Heart right ventricle (tissue), 16 donors: ENCODE measurements around the gene APOO. TPM values are rescaled to one million over a fixed set of nuclear protein-coding genes. Genes with fewer than 3 reads are reported as not detected.

Experiments used
- ATAC-seq, 8 donors: fragments of 200-7000 bp; cut with Tn5 transposase; one replicate each; pipeline ENCODE4 v1.9.1; 2020; ENCODE audit warnings: mild to moderate bottlenecking in 8 of 8, moderate library complexity in 8 of 8, moderate number of reproducible peaks in 1 of 8
- DNase-seq, 2 donors: peaks; one replicate each; pipeline ENCODE4 v3.0.0-alpha.2; 2020
- H3K27ac ChIP-seq, 10 donors: fragments of 200-600 bp; sonication (generic) in 2 of 10; one replicate each; pipeline versions ENCODE4 v1.5.0 to v1.8.0; 2020 to 2022; ENCODE audit warnings: mild to moderate bottlenecking in 3 of 10
- H3K27me3 ChIP-seq, 7 donors: fragments of 200-600 bp; one replicate each; pipeline ENCODE4 v1.8.0; 2021 to 2022; ENCODE audit warnings: mild to moderate bottlenecking in 2 of 7
- H3K36me3 ChIP-seq, 9 donors: fragments of 200-600 bp; sonication (generic) in 1 of 9; one replicate each; pipeline versions ENCODE4 v1.5.0 to v1.8.0; 2020 to 2022; ENCODE audit warnings: mild to moderate bottlenecking in 2 of 9
- H3K4me1 ChIP-seq, 9 donors: fragments of 200-600 bp; sonication (generic) in 1 of 9; one replicate each; pipeline versions ENCODE4 v1.5.0 to v1.8.0; 2020 to 2022; ENCODE audit warnings: mild to moderate bottlenecking in 4 of 9
- H3K4me3 ChIP-seq, 10 donors: fragments of 200-600 bp; sonication (generic) in 2 of 10; one replicate each; pipeline versions ENCODE4 v1.5.0 to v1.8.0; 2020 to 2022; ENCODE audit warnings: mild to moderate bottlenecking in 7 of 10, moderate library complexity in 2 of 10
- H3K9me3 ChIP-seq, 11 donors: fragments of 200-600 bp in 10 of 11; sonication (generic) in 2 of 11; one replicate each; pipeline versions ENCODE4 v1.5.0 to v1.8.0; 2013 to 2022; ENCODE audit warnings: mild to moderate bottlenecking in 2 of 11, control low read depth in 1 of 11, moderate library complexity in 1 of 11
- CTCF ChIP-seq, 9 donors: fragments of 200-600 bp; sonication (generic) in 2 of 9; IDR thresholded peaks; one replicate each; pipeline versions ENCODE4 v1.5.0 to v1.8.0; 2021 to 2022; ENCODE audit warnings: antibody characterized with exemption in 9 of 9, mild to moderate bottlenecking in 5 of 9, moderate library complexity in 1 of 9
- WGBS, 2 donors: extraction: QIAGEN DNeasy Blood & Tissue Kit; methylation state at CpG; one replicate each; pipeline ENCODE4 v1.1.7; 2013; ENCODE audit warnings: inconsistent platforms in 1 of 2; 5-methylcytosine and 5-hydroxymethylcytosine counted together
- intact Hi-C, 10 donors: fragments of 100-400 bp; cut with DNase I; formaldehyde crosslinking; loops; one replicate each; pipeline versions ENCODE4 v1.11.1 to v1.14.2; 2022
- polyA plus RNA-seq, 2 donors: library from polyadenylated mRNA; stranded (reverse); fragments of 200-250 nt; gene quantifications; one replicate each; pipeline ENCODE4 v1.2.3, GENCODE V29; 2013
- total RNA-seq, 10 donors: library from RNA; stranded (reverse); fragmentation: NEBNext Ultra II Directional in 3 of 10; extraction: Animal tissue kit (Norgen Biotek cat#: 25700) in 3 of 10; gene quantifications; one replicate each; pipeline versions ENCODE4 v1.2.1 to v1.2.4, GENCODE V29; 2021 to 2023
- donor health status: Arrhythmogenic right ventricular cardiomyopathy.
- donor health status: ischemic (EF 13 %, LVEDD 7.1; RV severe dilation, severe dysfunction).
- donor health status: healthy with polysubstance abuse.
- donor health status: DM: no; HTN: yes; CAD: no.
- donor health status: DM: no; HTN: no; CAD: no.
- donor health status: ischemic (EF 25% LVEDD 6.9; RV normal size, moderate dysfunction).
- donor health status: ischemic (EF 25% LVEDD 5.7; RV mildly dilated, moderate dysfunction).
- donor health status: healthy.
- donor health status: DM: yes; HTN: yes; CAD: no.
- donor health status: Ischemic cardiomyopathy.
- donor health status: ischemic (EF 35%, LVEDD 5.7; RV mildly dilated, moderate dysfunction).
- donor health status: nonischemic (EF 11% LVEDD 7.7; RV severe dilation, severe dysfunction).
- donor health status: DM: yes; HTN: yes; CAD: no.
- donor health status: PGD.
- donor health status: ischemic (EF 29% LVEDD 5.4; RV normal size, mild dysfunction).
- donor health status: nonischemic (EF 23%, LVEDD 6.1; RV moderate dilation, normal function).

APOO gene
- total and polyA plus RNA-seq, 12 donors, result 60.9 to 132 (median 102) TPM

DNA sequence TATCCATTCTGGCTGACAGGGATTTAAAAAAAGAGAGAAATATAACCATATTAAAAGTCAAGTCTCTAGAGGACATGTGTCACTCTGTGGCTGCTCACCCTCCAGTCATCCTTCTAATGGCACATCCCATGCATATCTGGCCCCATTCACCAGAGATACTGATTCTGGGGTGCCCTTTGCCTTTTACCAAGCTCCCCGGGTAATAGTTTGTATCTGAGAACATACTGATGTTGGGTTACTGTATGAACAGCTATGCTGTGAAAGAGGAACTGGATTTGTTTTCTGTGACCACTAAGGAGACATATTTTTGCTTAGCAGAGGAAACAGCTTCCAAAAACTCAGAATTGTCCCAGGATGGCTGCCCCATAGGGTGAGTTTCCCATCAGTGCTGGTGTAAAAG lies 68.8 kb downstream of the APOO start:
- ATAC-seq, result peak in 1 of 8 donors; percentile 17
- TF ChIP-seq CTCF (IDR thresholded peaks at IDR 0.05), result no peak
- 75 to 80% methylated on average over 1 of the region's 1 CpG for WGBS, 2 donors
- DNase-seq, result no peak
- Histone ChIP-seq H3K36me3 (no peaks in the 10 kb centered on the region), H3K4me3 (no peak overlapping the region), H3K27ac (peak overlapping the region in 1 of 10 donors; percentile 58), H3K4me1 (peaks cover 0 to 5% (median 0%) of the 10 kb centered on the region in 9 donors), H3K9me3 (no peaks in the 10 kb centered on the region), H3K27me3 (peaks cover 0 to 7% (median 0%) of the 10 kb centered on the region in 7 donors)
- intact Hi-C loops, result no loop called here

GRCh38 chrX:23832721-23833120 lies 75.0 kb downstream of the APOO start:
- Histone ChIP-seq H3K27ac (no peak overlapping the region), H3K4me3 (no peak overlapping the region), H3K27me3 (no peaks in the 10 kb centered on the region), H3K36me3 (no peaks in the 10 kb centered on the region), H3K4me1 (no peaks in the 10 kb centered on the region), H3K9me3 (no peaks in the 10 kb centered on the region)
- intact Hi-C loops, result no loop called here
- WGBS, 2 donors, result 79 to 96% methylated on average over 1 of the region's 1 CpG
- no peak for TF ChIP-seq CTCF (IDR thresholded peaks at IDR 0.05)
- ATAC-seq (no peak), DNase-seq (no peak)

- Histone ChIP-seq H3K36me3 (no peaks in the 10 kb centered on the region), H3K4me1 (no peaks in the 10 kb centered on the region), H3K27ac (no peak overlapping the region), H3K27me3 (peaks cover 0 to 6% (median 0%) of the 10 kb centered on the region in 7 donors), H3K4me3 (no peak overlapping the region), H3K9me3 (no peaks in the 10 kb centered on the region)
- DNase-seq (no peak), ATAC-seq (no peak)
- intact Hi-C loops, result no loop called here
- 91 to 94% methylated on average over 5 of the region's 5 CpGs for WGBS, 2 donors
- TF ChIP-seq CTCF (IDR thresholded peaks at IDR 0.05), result no peak
These were observed 78.9 kb downstream of the APOO start for GRCh38 chrX:23828881-23829280.

- Histone ChIP-seq H3K36me3 (no peaks in the 10 kb centered on the region), H3K9me3 (no peaks in the 10 kb centered on the region), H3K27ac (no peak overlapping the region), H3K27me3 (peaks cover 0 to 15% (median 0%) of the 10 kb centered on the region in 7 donors), H3K4me3 (no peak overlapping the region), H3K4me1 (no peaks in the 10 kb centered on the region)
- TF ChIP-seq CTCF (IDR thresholded peaks at IDR 0.05), result no peak
- ATAC-seq, result no peak
- intact Hi-C loops, result no loop called here
- DNase-seq, result no peak
These were observed 81.1 kb downstream of the APOO start for GRCh38 chrX:23826653-23827052.
